HG03521 (cell line): ENCODE measurements around the gene HAP1.

ENCODE experiments used
- ATAC-seq: cut with Tn5 transposase; IDR thresholded peaks from one replicate; pipeline ENCODE4 v1.9.1; 2021; ENCODE audit warnings: mild to moderate bottlenecking, moderate library complexity; ENCODE audit not compliant: unreplicated experiment

Gene HAP1

DNA sequence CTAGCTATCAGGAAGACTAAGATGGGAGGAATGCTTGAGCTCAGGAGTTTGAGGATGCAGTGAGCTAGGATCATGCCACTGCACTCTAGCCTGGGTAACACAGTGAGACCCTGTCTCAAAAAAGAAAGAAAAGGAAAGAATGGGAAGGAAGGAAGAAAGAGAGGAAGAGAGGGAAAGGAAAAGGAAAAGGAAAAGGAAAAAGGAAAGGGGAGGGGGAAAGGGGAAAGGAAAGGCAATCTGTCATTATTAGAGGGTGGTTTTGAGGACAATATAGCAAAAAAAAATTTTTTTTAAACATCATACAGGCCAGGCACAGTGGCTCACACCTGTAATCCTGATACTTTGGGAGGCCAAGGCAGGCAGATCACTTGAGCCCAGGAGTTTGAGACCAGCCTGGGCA lies 31.7 kb upstream of the HAP1 start:
- ATAC-seq = no peak

DNA sequence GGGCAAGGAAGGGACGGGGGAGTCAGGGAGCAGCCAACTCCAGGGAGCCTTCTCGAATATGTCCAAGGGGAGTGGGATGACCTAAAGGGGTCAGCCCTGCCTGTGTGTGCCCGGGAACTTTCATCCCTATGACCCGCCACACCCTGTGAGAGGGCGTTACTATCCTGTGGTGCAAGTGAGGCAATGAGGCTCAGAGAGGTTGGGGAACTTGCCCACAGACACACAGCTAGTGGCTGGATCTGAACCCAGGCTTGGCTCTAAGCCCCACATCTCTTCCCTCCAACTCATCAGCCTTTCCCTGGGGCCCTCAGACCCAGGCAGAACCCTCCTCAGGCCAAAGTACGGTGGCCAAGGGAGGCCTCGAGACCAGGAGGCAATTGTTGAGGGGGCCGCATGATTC lies 28.9 kb upstream of the HAP1 start:
- no peak for ATAC-seq

GRCh38 chr17:41762841-41763240 lies 28.4 kb upstream of the HAP1 start:
- ATAC-seq = no peak

GRCh38 chr17:41762391-41762790 lies 27.9 kb upstream of the HAP1 start:
- ATAC-seq = no peak

- no peak for ATAC-seq
These were observed 26.4 kb upstream of the HAP1 start for GRCh38 chr17:41760878-41761277.

- no peak for ATAC-seq
These were observed 24.2 kb upstream of the HAP1 start for GRCh38 chr17:41758601-41759000.

GRCh38 chr17:41754066-41754465 lies 19.6 kb upstream of the HAP1 start:
- no peak for ATAC-seq

GRCh38 chr17:41751288-41751687 lies 16.8 kb upstream of the HAP1 start:
- ATAC-seq = no peak

GRCh38 chr17:41750862-41751261 lies 16.4 kb upstream of the HAP1 start:
- no peak for ATAC-seq

DNA sequence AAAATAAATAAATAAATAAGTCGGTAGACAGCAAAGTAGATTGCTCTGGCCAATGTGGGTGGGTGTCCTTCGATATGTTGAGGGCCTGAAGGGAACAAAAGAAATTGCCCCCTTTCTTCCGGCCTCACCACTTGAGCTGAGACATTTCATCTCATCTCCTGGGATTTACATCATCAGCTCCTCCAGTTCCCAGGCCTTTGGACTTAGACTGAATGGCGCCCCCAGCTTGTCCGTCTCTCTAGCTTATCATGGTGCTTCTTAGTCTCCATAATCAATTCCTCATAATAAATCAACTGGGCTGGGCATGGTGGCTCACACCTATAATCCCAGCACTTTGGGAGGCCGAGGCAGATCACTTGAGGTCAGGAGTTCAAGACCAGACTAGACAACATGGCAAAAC lies 13.8 kb upstream of the HAP1 start:
- ATAC-seq = no peak

- ATAC-seq = no peak
These were observed 7.3 kb upstream of the HAP1 start for GRCh38 chr17:41741709-41742108.

DNA sequence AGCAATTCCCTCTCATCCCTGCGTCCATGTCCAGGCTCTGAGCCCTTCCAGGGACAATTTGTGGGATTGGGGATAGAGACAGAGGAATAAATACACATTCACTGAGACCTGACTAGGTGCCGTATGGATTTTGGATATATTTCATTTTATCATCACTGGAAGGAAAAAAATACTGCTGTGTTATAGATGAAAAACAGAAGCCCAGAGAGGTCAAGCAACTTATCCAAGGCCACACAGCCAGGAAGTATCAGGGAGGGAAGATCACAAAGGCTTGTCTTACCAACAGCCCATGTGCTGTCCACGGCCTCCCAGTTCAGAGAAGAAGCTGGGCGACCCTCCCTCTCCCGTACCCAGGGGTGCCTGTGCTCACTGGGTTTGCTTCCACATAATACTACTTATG lies 6.1 kb upstream of the HAP1 start:
- ATAC-seq = no peak

GRCh38 chr17:41739661-41740352 lies 5.4 kb upstream of the HAP1 start:
- ATAC-seq = no peak

DNA sequence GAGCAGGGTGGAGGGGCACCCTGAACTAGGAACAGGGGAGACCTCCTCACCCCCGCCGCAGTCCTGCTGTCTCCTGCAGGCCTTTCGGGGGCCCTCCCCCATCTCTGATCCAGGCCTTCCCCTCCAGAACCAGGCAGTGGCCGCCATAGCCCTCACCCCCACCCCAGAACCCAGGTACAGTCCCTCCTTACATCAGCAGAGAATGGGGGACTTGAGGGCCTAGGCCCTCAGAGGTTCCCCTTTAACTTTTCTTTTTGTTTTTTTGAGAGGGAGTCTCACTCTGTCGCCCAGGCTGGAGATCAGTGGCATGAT lies 4.3 kb upstream of the HAP1 start:
- ATAC-seq = no peak

DNA sequence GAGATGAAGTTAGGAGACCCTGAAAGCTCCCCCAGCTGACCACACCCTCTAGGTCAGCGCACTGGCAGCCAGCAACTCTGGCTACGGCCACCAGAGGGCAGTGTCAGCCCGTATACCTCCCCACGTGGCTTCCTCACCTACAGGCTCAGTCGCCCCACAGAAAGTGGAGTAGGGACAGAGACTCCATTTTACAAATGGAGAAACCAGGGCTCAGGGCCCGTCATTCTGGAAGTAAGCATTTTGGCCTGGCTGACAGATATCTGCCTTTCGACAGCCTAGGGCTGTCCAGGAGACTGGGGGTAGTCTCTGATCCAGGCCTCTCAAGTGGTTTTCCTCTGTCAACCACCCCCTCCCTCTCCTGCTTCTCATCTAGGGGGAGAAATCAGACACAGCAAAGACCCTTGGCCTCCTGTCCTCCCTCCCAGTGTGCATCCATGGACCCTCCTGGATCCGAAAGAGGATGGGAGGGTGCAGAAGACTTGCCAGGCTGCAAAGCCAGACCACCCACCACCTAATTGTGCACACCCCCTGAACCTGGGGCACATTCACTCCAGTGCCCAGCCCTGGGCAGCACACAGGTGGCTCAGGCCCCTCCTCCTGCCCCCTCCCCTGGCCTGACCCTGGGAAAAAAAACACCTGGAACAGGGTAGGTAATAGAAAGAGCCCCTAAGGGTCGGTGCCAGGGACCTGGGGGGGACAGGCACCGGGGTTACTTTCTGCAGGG lies 3.8 kb upstream of the HAP1 start:
- peak; percentile 51 for ATAC-seq

DNA sequence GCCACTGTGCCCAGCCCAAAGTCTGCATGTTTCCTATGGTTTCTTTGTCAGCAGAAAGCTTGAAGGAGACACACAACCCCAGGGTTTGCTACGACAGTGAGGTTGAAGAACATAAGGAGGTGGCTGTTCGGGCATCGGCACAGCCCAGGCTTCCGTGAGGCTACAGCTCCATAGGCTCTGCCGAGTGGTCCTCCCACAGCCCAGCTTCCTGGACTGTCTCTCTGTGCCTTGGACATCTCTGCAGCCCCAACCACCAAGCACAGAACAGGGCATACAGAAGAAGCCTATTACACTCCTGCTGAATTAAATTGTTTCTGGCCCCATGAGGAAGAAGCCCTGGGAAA lies 3.2 kb upstream of the HAP1 start:
- ATAC-seq = no peak

GRCh38 chr17:41736983-41737679 lies 2.7 kb upstream of the HAP1 start:
- ATAC-seq = no peak

GRCh38 chr17:41735744-41736143 lies 1.3 kb upstream of the HAP1 start:
- ATAC-seq = no peak

DNA sequence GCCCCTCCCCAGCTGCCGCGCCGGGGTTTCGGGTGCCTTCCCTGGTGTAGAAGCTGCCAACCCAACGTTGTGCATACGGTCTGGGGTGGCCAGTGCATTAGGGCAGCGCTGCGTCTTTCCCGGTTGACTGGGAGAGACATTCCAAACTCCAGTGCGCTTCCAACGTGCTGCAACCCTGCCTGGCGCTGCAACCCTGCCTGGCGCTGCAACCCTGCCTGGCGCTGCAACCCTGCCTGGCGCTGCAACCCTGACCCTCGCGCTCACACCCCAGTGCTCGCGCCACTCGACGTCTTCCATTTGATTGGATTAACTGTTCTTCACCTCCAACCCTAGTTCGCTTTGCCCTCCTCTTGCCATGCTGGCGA lies 488 bp upstream of the HAP1 start:
- ATAC-seq = no peak

- ATAC-seq = no peak
These were observed 900 bp downstream of the HAP1 start for GRCh38 chr17:41733348-41734138.

GRCh38 chr17:41731836-41732235 lies 2.6 kb downstream of the HAP1 start:
- no peak for ATAC-seq

- ATAC-seq = no peak
These were observed 4.0 kb downstream of the HAP1 start for GRCh38 chr17:41730479-41730878.
